ENCODE results near the gene CYREN. TPM values are rescaled to one million over a fixed set of nuclear protein-coding genes. Genes with fewer than 3 reads are reported as not detected.

Gene CYREN, protein sequence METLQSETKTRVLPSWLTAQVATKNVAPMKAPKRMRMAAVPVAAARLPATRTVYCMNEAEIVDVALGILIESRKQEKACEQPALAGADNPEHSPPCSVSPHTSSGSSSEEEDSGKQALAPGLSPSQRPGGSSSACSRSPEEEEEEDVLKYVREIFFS
- 33.7 to 48.2 TPM (median 41.7 TPM) in 3 replicates for polyA plus RNA-seq
- polyA plus RNA-seq (2011; ENCODE audit: low read depth) = 11.2 TPM
- polyA plus RNA-seq (2011; cell fraction: cytosol; rRNA removed) = 29.7 and 33.8 TPM in 2 replicates
- 32.2 and 35.9 TPM in 2 replicates for polyA plus RNA-seq (2011; cell fraction: nucleus; rRNA removed)
- polyA plus RNA-seq (2012; ENCODE audit: low replicate concordance) = 12.1 and 43.9 TPM in 2 replicates
- polyA minus RNA-seq = 27.2 to 40.4 TPM (median 35.3 TPM) in 3 replicates
- 23.6 TPM for polyA minus RNA-seq (2011; cell fraction: cytosol; rRNA and poly(A)+ RNA removed)
- 15.2 and 29.2 TPM in 2 replicates for polyA minus RNA-seq (2011; cell fraction: nucleus; rRNA and poly(A)+ RNA removed)

DNA sequence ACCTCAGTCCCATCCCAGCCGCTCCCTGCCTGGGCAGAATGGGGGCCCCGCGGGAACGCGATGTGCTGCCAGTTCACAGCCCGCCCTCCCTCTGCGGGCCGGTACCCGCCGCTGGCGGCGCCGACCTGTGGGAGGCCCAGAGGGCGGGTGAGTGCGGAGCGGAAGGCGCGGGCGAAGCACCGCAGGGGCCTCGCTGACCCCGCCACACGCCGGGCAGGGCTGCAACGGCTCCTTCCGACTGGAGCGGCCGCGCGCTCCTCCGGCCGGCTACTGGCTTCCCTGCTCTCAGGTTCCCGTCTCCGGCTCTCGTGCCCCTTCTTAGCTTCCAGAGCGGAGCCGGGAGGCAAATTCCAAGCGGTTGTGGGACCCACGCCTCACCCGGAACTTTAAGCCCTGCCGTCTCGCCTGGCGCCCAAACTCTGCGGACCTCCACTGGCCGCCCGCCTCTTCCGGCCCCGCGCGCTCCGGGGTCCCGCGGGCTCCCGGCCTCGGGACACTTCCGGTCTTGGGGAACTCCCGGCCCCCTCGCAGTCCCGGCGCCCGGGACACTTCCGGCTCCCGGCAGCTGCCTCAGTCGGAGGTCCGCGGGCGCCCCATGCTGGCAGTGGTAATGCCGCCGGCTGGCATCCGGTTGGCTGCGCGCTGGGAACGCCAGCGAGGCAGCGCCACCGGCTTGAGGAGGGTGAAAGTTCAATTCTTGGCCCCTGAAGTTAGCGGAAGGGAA, at the start of gene CYREN:
Gene CYREN (minus strand): TSS at position 434 of the 724 bp plus-strand sequence. CDS start 1,785 bp downstream, outside the sequence.
- Histone ChIP-seq H3K9me3 (ENCODE audit: control insufficient read depth, low read depth, low read length) (no peaks in the 10 kb centered on the region), H3K9me1 (ENCODE audit: control insufficient read depth, extremely low read depth, insufficient read depth, low read length) (peaks cover 3% of the 10 kb centered on the region), H2AFZ (ENCODE audit: control insufficient read depth, low read length) (peak within 1 kb of the TSS; percentile 95), H3K36me3 (ENCODE audit: control insufficient read depth in 2 of 2, extremely low read depth in 1 of 2, insufficient read depth in 2 of 2, low read length in 2 of 2) (peaks cover 24 to 28% of the 10 kb centered on the region in 2 experiments), H4K20me1 (ENCODE audit: control insufficient read depth, extremely low read depth, insufficient read depth, low read length) (no peaks in the 10 kb centered on the region), H3K27ac (ENCODE audit: control insufficient read depth, insufficient read depth, low read length) (peak within 1 kb of the TSS; percentile 95), H3K4me2 (ENCODE audit: control insufficient read depth, extremely low read depth, insufficient read depth, low read depth, low read length) (peak within 1 kb of the TSS; percentile 86), H3K4me1 (ENCODE audit: control insufficient read depth, extremely low read depth, insufficient read depth, low read length) (peaks cover 28% of the 10 kb centered on the region), H3K79me2 (ENCODE audit: control insufficient read depth, insufficient read depth, low read length) (peaks cover 19% of the 10 kb centered on the region), H3K27me3 (ENCODE audit: control insufficient read depth, extremely low read depth, insufficient read depth, low read length) (no peaks in the 10 kb centered on the region), H3K9ac (ENCODE audit: control insufficient read depth, extremely low read depth, insufficient read depth, low read length) (peak within 1 kb of the TSS; percentile 93), H3K4me3 (ENCODE audit: control insufficient read depth in 2 of 3, extremely low read depth in 1 of 3, insufficient read depth in 2 of 3, low read depth in 1 of 3, low read length in 3 of 3) (peak within 1 kb of the TSS; percentile 89 to 91 (median 91))
- FAIRE-seq = no peak
- TF ChIP-seq EZH2 (IDR thresholded peaks at IDR 0.05; ENCODE audit: low read length) = no peak
- TF ChIP-seq, protein P1, sequence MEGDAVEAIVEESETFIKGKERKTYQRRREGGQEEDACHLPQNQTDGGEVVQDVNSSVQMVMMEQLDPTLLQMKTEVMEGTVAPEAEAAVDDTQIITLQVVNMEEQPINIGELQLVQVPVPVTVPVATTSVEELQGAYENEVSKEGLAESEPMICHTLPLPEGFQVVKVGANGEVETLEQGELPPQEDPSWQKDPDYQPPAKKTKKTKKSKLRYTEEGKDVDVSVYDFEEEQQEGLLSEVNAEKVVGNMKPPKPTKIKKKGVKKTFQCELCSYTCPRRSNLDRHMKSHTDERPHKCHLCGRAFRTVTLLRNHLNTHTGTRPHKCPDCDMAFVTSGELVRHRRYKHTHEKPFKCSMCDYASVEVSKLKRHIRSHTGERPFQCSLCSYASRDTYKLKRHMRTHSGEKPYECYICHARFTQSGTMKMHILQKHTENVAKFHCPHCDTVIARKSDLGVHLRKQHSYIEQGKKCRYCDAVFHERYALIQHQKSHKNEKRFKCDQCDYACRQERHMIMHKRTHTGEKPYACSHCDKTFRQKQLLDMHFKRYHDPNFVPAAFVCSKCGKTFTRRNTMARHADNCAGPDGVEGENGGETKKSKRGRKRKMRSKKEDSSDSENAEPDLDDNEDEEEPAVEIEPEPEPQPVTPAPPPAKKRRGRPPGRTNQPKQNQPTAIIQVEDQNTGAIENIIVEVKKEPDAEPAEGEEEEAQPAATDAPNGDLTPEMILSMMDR (optimal IDR thresholded peaks at IDR 0.05 in 1 of 3, IDR thresholded peaks at IDR 0.05 in 1 of 3, conservative IDR thresholded peaks at IDR 0.05 in 1 of 3; ENCODE audit: extremely low read depth in 1 of 3, insufficient read depth in 2 of 3, low read length in 3 of 3) = peak; percentile 52 to 82 (median 76)
- dilution Hi-C loops (cut with MboI; ENCODE audit: extremely low pct_ligation_motif_present, low sequenced_read_pairs) = loop anchor here (25.0 kb wide), 1 partner anchor 183 kb away; the partner anchor contains the start of gene AGBL3
- peak; percentile 66 for DNase-seq (ENCODE audit: low read depth, low spot score)

DNA sequence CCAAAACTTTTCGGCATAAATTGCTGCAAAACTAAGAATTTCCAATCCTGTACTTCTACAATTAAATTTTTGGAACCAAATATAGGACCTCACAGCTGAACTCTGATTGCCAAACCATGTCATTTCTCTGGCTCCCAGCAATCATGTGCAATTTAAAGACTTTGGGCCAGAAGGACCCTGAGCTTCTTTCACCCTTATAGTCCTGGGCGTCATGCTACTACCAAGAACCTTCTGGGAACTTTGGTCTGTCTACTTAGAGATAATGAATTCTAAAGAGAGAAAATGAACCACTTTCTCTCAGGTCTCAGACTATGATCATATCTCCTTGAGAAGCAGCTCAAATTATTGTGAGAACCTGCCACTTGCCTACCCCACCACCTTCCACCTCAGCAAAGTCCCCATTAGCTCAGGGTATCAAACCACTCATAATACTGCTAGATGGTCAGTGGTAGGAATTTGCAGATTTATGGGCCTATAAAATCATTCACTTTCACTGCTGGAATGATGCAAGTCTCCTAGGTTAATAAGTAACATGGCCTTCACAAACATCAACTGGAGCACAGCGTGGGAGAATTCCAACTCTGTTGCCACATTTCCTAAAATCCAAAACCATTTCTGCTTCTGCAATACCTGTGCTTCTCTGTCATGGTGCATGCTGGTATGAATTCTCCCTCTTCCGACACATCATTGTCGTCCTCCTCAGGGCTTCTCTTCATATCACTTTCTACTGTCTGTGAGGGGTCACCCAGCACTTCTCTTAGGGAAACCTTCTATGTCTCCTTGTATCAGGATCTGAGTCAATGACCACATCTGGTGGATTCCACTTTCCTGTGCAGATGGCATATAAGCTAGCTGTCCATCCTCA, 47.4 kb upstream of the CYREN start:
- no peak for DNase-seq (ENCODE audit: low read depth, low spot score)
- Histone ChIP-seq H2AFZ (ENCODE audit: control insufficient read depth, low read length) (no peak overlapping the region), H3K27ac (ENCODE audit: control insufficient read depth, insufficient read depth, low read length) (no peak overlapping the region), H3K27me3 (ENCODE audit: control insufficient read depth, extremely low read depth, insufficient read depth, low read length) (no peaks in the 10 kb centered on the region), H3K4me3 (ENCODE audit: control insufficient read depth in 2 of 3, extremely low read depth in 1 of 3, insufficient read depth in 2 of 3, low read depth in 1 of 3, low read length in 3 of 3) (no peak overlapping the region), H4K20me1 (ENCODE audit: control insufficient read depth, extremely low read depth, insufficient read depth, low read length) (no peaks in the 10 kb centered on the region), H3K9me1 (ENCODE audit: control insufficient read depth, extremely low read depth, insufficient read depth, low read length) (no peaks in the 10 kb centered on the region), H3K4me2 (ENCODE audit: control insufficient read depth, extremely low read depth, insufficient read depth, low read depth, low read length) (no peak overlapping the region), H3K9me3 (ENCODE audit: control insufficient read depth, low read depth, low read length) (no peaks in the 10 kb centered on the region), H3K4me1 (ENCODE audit: control insufficient read depth, extremely low read depth, insufficient read depth, low read length) (peaks cover 19% of the 10 kb centered on the region), H3K36me3 (ENCODE audit: control insufficient read depth in 2 of 2, extremely low read depth in 1 of 2, insufficient read depth in 2 of 2, low read length in 2 of 2) (no peaks in the 10 kb centered on the region), H3K79me2 (ENCODE audit: control insufficient read depth, insufficient read depth, low read length) (no peaks in the 10 kb centered on the region), H3K9ac (ENCODE audit: control insufficient read depth, extremely low read depth, insufficient read depth, low read length) (no peak overlapping the region)
- TF ChIP-seq, protein P1 (optimal IDR thresholded peaks at IDR 0.05 in 1 of 3, IDR thresholded peaks at IDR 0.05 in 1 of 3, conservative IDR thresholded peaks at IDR 0.05 in 1 of 3; ENCODE audit: extremely low read depth in 1 of 3, insufficient read depth in 2 of 3, low read length in 3 of 3) = no peak
- TF ChIP-seq EZH2 (IDR thresholded peaks at IDR 0.05; ENCODE audit: low read length) = no peak
- no peak for FAIRE-seq
- dilution Hi-C loops (cut with MboI; ENCODE audit: extremely low pct_ligation_motif_present, low sequenced_read_pairs) = no loop called here
